Effector memory CD8-positive, alpha-beta T cell (primary cell): ENCODE data around the gene RPL31.

ENCODE experiments used
- ATAC-seq: fragments of 150-1000 bp; cut with Tn5 transposase; replicated peaks from 2 replicates; pipeline ENCODE4 v1.10.0; 2021; ENCODE audit warnings: mild to moderate bottlenecking, moderate library complexity
- DNase-seq, 3 experiments: peaks; one replicate each; pipeline ENCODE4 v3.0.0; 2021
- H3K27ac Mint-ChIP-seq, 2 donors: one replicate each; pipeline ENCODE4 v1.8.0; 2022; ENCODE audit warnings: mild to moderate bottlenecking in 2 of 2, mixed read lengths in 2 of 2, moderate library complexity in 2 of 2
- H3K27me3 Mint-ChIP-seq, 2 donors: one replicate each; pipeline ENCODE4 v1.8.0; 2022; ENCODE audit warnings: mixed read lengths in 2 of 2
- H3K36me3 Mint-ChIP-seq: one replicate; pipeline ENCODE4 v1.8.0; 2022; ENCODE audit warnings: mild to moderate bottlenecking, moderate library complexity, mixed read lengths; ENCODE audit not compliant: insufficient read depth
- H3K4me1 Mint-ChIP-seq, 2 donors: one replicate each; pipeline ENCODE4 v1.8.0; 2022; ENCODE audit warnings: low read depth in 2 of 2, mixed read lengths in 2 of 2
- H3K4me3 Mint-ChIP-seq, 2 donors: one replicate each; pipeline ENCODE4 v1.8.0; 2022; ENCODE audit warnings: mild to moderate bottlenecking in 2 of 2, mixed read lengths in 2 of 2, moderate library complexity in 2 of 2
- H3K9me3 Mint-ChIP-seq, 2 donors: one replicate each; pipeline ENCODE4 v1.8.0; 2022; ENCODE audit warnings: mixed read lengths in 2 of 2

The RPL31 gene

DNA sequence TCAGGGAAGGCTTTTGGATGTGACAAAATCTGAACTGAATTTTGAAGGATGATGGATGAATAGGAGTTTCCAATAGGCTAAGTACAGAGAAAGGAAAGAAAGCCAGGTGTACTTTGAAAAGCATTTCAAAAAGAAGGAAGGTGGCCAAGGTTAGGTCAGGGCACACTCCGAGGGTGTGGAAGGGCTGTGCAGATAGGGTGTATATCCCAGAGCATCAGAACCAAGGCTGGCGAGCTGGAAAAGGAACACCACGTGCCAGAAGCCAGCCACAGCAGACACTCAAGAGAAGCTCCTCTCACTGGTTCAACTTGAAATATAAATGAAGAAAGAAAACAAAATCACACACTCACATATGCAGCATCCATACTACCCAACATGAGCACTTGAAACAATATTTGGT is 51.0 kb downstream of the RPL31 start:
- Mint-ChIP-seq H3K4me3 (no peak overlapping the region), H3K27me3 (peaks cover 0 to 7% of the 10 kb centered on the region in 2 donors), H3K4me1 (no peaks in the 10 kb centered on the region), H3K27ac (no peak overlapping the region), H3K9me3 (no peaks in the 10 kb centered on the region), H3K36me3 (no peaks in the 10 kb centered on the region)
- no peak for DNase-seq
- ATAC-seq = no peak
